Activated T-cell treated with anti-CD3 and anti-CD28 coated beads, Interleukin-2, amount 50 U/mL, for 72 hours (primary cell): ENCODE results near the gene WDFY1. TPM values are rescaled to one million over a fixed set of nuclear protein-coding genes. Genes with fewer than 3 reads are reported as not detected.

Experiments
- total RNA-seq, 2 donors: library from RNA; stranded (reverse); gene quantifications; one replicate each; pipeline ENCODE4 v1.2.3, GENCODE V29; 2022

WDFY1 gene
- total RNA-seq, 2 donors from 2014 or later = 57.4 to 61.7 TPM

Other genes with a start within 250 kb of the WDFY1 start
- gene AP1S3, start 107.8 kb downstream of the WDFY1 start, total RNA-seq = 1 to 10 TPM; 5.2 to 5.6 TPM
- gene MRPL44, start 12.1 kb upstream of the WDFY1 start, total RNA-seq = 10 to 100 TPM; 34.0 to 36.8 TPM
- 10 to 100 TPM; 62.9 to 81.6 TPM for gene SERPINE2, start 94.0 kb upstream of the WDFY1 start, total RNA-seq